Breast epithelium (tissue), 3 donors: ENCODE results near the gene BBX.

Experiments used
- POLR2A ChIP-seq: fragments of 450-650 bp; IDR thresholded peaks from one replicate; pipeline ENCODE4 v1.6.1; 2016; ENCODE audit warnings: antibody characterized with exemption, mild to moderate bottlenecking, moderate library complexity
- TF ChIP-seq, protein P1 (sequence below), 3 donors: fragments of 450-650 bp; IDR thresholded peaks; one replicate each; pipeline ENCODE4 v1.5.1; 2016 to 2017; ENCODE audit warnings: antibody characterized with exemption in 3 of 3, mild to moderate bottlenecking in 3 of 3, moderate library complexity in 3 of 3

DNA sequence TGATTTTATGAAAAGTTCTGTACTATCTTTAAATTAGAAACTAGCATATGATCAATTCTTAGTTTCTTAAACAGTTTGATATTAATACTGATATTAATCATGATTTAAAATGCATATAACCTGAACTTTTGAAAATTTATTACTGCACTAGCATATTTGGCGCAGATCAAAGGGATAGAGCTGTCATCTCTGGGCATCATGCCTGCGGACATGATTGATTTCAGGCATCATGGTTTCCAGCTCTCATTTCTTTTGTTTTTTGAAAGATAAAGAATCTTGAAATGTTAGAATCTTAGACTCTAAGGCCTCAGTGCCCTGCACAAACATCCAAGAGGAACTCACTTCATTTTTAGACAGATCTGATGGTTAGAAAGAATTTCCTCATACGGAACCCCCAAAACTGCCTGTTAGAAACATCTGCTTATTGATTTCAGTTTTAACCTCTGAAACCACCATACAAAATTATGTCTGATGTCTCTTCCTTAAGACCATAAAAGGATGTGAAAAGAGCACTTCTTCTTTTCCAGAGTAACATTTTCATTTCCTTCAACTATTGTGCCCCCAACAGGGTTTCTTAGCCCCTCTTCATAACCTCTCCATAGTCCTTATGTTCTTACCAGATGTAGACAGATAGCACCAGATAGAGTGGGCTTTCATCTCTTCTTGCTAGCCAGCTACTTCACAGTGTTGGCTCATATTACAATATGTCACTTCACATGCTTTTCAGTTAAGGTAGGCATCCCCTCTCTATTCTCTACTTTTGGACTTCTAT lies 110.8 kb downstream of the BBX start:
- TF ChIP-seq, protein P1, sequence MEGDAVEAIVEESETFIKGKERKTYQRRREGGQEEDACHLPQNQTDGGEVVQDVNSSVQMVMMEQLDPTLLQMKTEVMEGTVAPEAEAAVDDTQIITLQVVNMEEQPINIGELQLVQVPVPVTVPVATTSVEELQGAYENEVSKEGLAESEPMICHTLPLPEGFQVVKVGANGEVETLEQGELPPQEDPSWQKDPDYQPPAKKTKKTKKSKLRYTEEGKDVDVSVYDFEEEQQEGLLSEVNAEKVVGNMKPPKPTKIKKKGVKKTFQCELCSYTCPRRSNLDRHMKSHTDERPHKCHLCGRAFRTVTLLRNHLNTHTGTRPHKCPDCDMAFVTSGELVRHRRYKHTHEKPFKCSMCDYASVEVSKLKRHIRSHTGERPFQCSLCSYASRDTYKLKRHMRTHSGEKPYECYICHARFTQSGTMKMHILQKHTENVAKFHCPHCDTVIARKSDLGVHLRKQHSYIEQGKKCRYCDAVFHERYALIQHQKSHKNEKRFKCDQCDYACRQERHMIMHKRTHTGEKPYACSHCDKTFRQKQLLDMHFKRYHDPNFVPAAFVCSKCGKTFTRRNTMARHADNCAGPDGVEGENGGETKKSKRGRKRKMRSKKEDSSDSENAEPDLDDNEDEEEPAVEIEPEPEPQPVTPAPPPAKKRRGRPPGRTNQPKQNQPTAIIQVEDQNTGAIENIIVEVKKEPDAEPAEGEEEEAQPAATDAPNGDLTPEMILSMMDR (IDR thresholded peaks at IDR 0.05): no peak
- TF ChIP-seq POLR2A: no peak
